Fibroblast of villous mesenchyme (primary cell): ENCODE measurements around the gene PCSK7. TPM values are rescaled to one million over a fixed set of nuclear protein-coding genes. Genes with fewer than 3 reads are reported as not detected.

Experiments used
- DNase-seq: peaks from one replicate; pipeline ENCODE4 v3.0.0-alpha.2; 2010; ENCODE audit warnings: low read depth
- H3K4me3 ChIP-seq: 2 replicates; pipeline ENCODE4 v1.5.1; 2011; ENCODE audit warnings: low read depth, mild to moderate bottlenecking, low read length
- CTCF ChIP-seq: IDR thresholded peaks from 2 replicates; pipeline ENCODE4 v1.5.1; 2012; ENCODE audit warnings: low read depth, mild to moderate bottlenecking, low read length; ENCODE audit not compliant: insufficient read depth
- total RNA-seq: library from RNA; depleted of rRNA; stranded (reverse); fragments of >200 nt; gene quantifications from 2 replicates; pipeline ENCODE4 v1.2.3, GENCODE V29; 2012

The PCSK7 gene
- total RNA-seq, 1 donor = 60.0 TPM

- peak; percentile 58 for TF ChIP-seq CTCF
- H3K4me3 ChIP-seq = peak within 1 kb of the TSS; percentile 92
- peak; percentile 68 for DNase-seq
Measured at GRCh38 chr11:117232092-117232878, 412 bp upstream of the PCSK7 start, which contains the start of gene RNF214. Gene RNF214, plus strand, starts transcription at chr11:117232671. Its CDS starts 1,602 bp downstream, at chr11:117234273.

GRCh38 chr11:117230999-117231841, 653 bp downstream of the PCSK7 start:
- DNase-seq = no peak
- TF ChIP-seq CTCF = no peak
- H3K4me3 ChIP-seq = peak overlapping the region; percentile 92

GRCh38 chr11:117230286-117230961, 1.4 kb downstream of the PCSK7 start:
- DNase-seq = no peak
- no peak for TF ChIP-seq CTCF
- H3K4me3 ChIP-seq = no peak overlapping the region

GRCh38 chr11:117229931-117230285, 2.0 kb downstream of the PCSK7 start:
- no peak for DNase-seq
- TF ChIP-seq CTCF = no peak
- H3K4me3 ChIP-seq = no peak overlapping the region

- DNase-seq = no peak
- no peak for TF ChIP-seq CTCF
Measured at GRCh38 chr11:117229411-117229810, 2.5 kb downstream of the PCSK7 start.

GRCh38 chr11:117228091-117228490, 3.8 kb downstream of the PCSK7 start:
- no peak overlapping the region for H3K4me3 ChIP-seq
- DNase-seq = no peak
- TF ChIP-seq CTCF = no peak

More at GRCh38 chr11:117229411-117229810, 2.5 kb downstream of the PCSK7 start:
- no peak overlapping the region for H3K4me3 ChIP-seq
